COLO829 (cell line): ENCODE measurements around the gene GARS1.

ENCODE experiments used
- DNase-seq: peaks from one replicate; pipeline ENCODE4 v3.0.0; 2012; ENCODE audit warnings: low spot score

The GARS1 gene

DNA sequence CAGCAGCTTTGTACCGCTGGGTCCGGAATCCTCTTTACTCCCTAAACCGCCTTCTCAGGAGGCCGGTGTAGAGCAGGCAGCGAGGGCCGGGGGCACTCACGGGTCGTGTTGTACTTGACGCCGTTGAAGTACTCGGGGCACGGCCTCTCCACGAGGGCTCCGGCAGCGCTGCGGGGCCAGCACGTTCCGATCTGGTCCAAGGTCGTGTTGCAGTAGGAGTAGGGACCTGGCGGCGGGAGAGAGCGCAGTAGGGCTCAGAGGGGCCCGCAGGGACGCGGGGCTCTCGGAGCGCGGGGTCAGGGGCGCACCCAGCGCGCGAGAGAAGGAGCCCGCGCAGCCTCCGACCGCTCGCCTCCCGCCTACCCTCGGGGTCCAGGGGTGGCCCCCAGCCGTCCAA is 87.1 kb downstream of the GARS1 start:
- DNase-seq: no peak

DNA sequence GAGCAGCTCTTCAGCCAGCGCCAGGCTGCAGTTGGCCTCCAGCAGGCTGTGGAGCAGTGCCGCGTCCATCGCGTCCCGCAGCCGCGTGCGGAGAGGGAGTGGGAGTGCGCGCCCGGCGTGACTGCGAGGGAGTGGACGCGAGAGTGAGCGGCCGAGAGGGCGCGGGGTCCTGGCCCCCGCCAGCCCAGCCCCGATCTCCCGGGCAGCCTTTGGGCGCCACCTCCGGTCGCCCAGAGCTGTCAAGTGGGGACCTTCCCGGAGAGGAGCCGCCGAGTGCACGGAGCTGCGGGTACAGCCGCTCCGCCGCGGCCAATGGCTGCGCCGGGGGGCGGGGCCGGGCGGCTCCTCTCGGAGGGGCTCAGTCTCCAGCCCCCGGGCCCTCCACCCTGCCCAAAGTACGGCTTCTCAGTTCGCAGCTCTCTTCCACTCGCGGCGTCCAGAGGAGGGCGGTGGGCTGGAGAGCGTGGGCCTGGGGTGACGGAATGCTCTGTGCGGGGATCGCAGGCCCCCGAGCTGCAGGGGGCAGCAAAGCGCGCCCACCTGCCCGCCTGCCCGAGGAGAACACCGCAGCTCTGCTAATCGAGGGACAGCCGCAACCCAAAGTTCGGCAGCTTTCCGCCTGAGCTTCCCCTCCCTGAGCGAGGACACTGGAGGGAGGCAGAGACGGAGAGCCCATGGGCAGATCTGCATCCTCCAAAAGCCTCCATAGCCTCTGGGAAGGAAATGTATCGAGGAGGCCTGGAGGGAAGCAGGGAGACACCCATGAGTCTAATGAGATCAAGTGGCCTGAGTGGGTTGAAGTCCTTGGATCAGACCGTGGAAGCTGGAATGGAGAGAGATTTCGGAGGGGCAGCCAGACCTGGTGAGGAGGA is 87.8 kb downstream of the GARS1 start, which contains the start of gene CRHR2:
Gene CRHR2 (minus strand): TSS at position 245 of the 872 bp plus-strand sequence. CDS start 176 bp downstream, at position 69.
- DNase-seq: no peak

DNA sequence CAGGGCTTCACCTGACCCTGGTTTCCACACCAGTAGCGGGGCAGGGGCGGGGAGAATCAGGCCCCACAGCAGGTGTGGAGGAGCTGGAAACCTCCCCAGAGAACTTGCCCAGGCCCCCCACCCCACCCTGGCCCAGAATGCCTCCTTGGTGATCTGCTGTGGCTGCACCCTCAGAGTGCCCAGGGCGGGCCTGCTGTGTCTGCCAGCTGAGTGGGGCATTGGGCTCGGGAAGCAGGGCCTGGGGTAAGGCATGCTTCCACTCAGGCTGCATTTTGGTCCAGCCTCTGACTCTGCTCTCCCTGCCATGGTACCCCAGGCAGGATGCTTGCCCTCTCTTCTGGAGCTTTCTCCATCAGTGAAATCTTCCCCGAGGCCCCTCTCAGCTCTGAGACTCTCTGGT is 88.6 kb downstream of the GARS1 start:
- no peak for DNase-seq
